Endothelial cell (in vitro differentiated cells): ENCODE data around the gene CHI3L1. TPM values are rescaled to one million over a fixed set of nuclear protein-coding genes. Genes with fewer than 3 reads are reported as not detected.

ENCODE experiments used
- DNase-seq: peaks from one replicate; pipeline ENCODE4 v3.0.0; 2021; ENCODE audit warnings: low spot score
- H3K27ac Mint-ChIP-seq: one replicate; pipeline ENCODE4 v1.8.0; 2021; ENCODE audit warnings: mixed read lengths, inconsistent platforms; ENCODE audit not compliant: unreplicated experiment
- H3K27me3 Mint-ChIP-seq: one replicate; pipeline ENCODE4 v1.8.0; 2021; ENCODE audit warnings: mild to moderate bottlenecking, moderate library complexity, mixed read lengths, inconsistent platforms; ENCODE audit not compliant: unreplicated experiment
- H3K36me3 Mint-ChIP-seq: one replicate; pipeline ENCODE4 v1.8.0; 2021; ENCODE audit warnings: mild to moderate bottlenecking, low read depth, mixed read lengths, inconsistent platforms; ENCODE audit not compliant: unreplicated experiment
- H3K4me1 Mint-ChIP-seq: one replicate; pipeline ENCODE4 v1.8.0; 2021; ENCODE audit warnings: mild to moderate bottlenecking, mixed read lengths, inconsistent platforms; ENCODE audit not compliant: unreplicated experiment
- H3K4me3 Mint-ChIP-seq: one replicate; pipeline ENCODE4 v1.8.0; 2021; ENCODE audit warnings: mild to moderate bottlenecking, mixed read lengths, inconsistent platforms; ENCODE audit not compliant: unreplicated experiment
- H3K9me3 Mint-ChIP-seq: one replicate; pipeline ENCODE4 v1.8.0; 2021; ENCODE audit warnings: mixed read lengths, inconsistent platforms; ENCODE audit not compliant: unreplicated experiment
- CTCF ChIP-seq: fragments of 200-600 bp; sonication (generic); IDR thresholded peaks from one replicate; pipeline ENCODE4 v1.5.0; 2021; ENCODE audit warnings: antibody characterized with exemption; ENCODE audit not compliant: unreplicated experiment
- total RNA-seq: library from RNA; stranded (reverse); fragmentation: NEBNext Ultra II Directional; extraction: Animal tissue kit (Norgen Biotek cat#: 25700); gene quantifications from one replicate; pipeline ENCODE4 v1.2.1, GENCODE V29; 2021; ENCODE audit not compliant: unreplicated experiment

The CHI3L1 gene
- total RNA-seq, 1 donor from 2014 or later, result 0.21 TPM

DNA sequence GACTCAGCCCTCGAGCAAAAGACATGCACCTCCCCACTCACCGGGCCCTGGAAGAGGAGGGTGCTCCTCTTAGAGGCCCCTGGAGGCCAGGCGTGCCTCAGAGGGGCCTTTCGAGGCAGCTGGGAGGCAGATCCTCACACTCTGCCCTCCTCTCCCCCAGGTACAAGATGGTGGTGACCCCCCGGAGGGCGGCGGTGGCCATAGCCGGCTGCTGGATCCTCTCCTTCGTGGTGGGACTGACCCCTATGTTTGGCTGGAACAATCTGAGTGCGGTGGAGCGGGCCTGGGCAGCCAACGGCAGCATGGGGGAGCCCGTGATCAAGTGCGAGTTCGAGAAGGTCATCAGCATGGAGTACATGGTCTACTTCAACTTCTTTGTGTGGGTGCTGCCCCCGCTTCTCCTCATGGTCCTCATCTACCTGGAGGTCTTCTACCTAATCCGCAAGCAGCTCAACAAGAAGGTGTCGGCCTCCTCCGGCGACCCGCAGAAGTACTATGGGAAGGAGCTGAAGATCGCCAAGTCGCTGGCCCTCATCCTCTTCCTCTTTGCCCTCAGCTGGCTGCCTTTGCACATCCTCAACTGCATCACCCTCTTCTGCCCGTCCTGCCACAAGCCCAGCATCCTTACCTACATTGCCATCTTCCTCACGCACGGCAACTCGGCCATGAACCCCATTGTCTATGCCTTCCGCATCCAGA is 21.3 kb downstream of the CHI3L1 start:
- peaks cover 2% of the 10 kb centered on the region for H3K4me1 Mint-ChIP-seq
- TF ChIP-seq CTCF, result no peak
- peaks cover 36% of the 10 kb centered on the region for H3K36me3 Mint-ChIP-seq
- DNase-seq, result no peak
- no peak overlapping the region for H3K27ac Mint-ChIP-seq
- H3K27me3 Mint-ChIP-seq, result peaks cover 20% of the 10 kb centered on the region
- H3K9me3 Mint-ChIP-seq, result no peaks in the 10 kb centered on the region
- H3K4me3 Mint-ChIP-seq, result no peak overlapping the region

GRCh38 chr1:203163891-203164635 is 22.4 kb downstream of the CHI3L1 start:
- Mint-ChIP-seq H3K9me3 (no peaks in the 10 kb centered on the region), H3K4me3 (peak overlapping the region; percentile 49), H3K4me1 (peaks cover 2% of the 10 kb centered on the region), H3K27ac (peak overlapping the region; percentile 79), H3K27me3 (peaks cover 14% of the 10 kb centered on the region), H3K36me3 (peaks cover 38% of the 10 kb centered on the region)
- no peak for DNase-seq
- no peak for TF ChIP-seq CTCF

DNA sequence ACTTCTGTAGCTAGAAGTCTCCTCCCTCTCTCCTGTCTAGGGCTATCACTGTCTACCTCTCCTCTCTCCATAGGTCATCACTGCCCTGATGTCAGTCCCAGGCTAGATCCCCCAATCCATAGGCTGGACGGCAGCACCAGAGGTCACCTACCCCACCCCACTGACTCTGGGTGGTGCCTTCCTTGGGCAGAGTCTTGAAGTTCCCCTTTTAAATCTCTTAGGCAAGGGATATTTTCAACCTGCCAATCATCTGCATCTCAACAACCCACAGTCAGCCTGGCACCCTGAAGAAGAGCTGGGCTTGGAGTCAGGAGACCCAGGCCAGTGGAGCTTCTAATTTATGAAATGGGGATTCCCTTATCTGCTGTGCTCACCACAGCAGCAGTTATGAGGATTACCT is 24.1 kb downstream of the CHI3L1 start:
- Mint-ChIP-seq H3K9me3 (no peaks in the 10 kb centered on the region), H3K4me3 (no peak overlapping the region), H3K27ac (no peak overlapping the region), H3K4me1 (peaks cover 2% of the 10 kb centered on the region), H3K36me3 (peaks cover 49% of the 10 kb centered on the region), H3K27me3 (peaks cover 14% of the 10 kb centered on the region)
- no peak for TF ChIP-seq CTCF
- no peak for DNase-seq

- H3K4me3 Mint-ChIP-seq, result no peak overlapping the region
- H3K9me3 Mint-ChIP-seq, result no peaks in the 10 kb centered on the region
- no peak overlapping the region for H3K27ac Mint-ChIP-seq
- H3K27me3 Mint-ChIP-seq, result peaks cover 11% of the 10 kb centered on the region
- DNase-seq, result no peak
- no peak for TF ChIP-seq CTCF
- peaks cover 54% of the 10 kb centered on the region for H3K36me3 Mint-ChIP-seq
- H3K4me1 Mint-ChIP-seq, result peaks cover 2% of the 10 kb centered on the region
Observed at GRCh38 chr1:203161703-203162102, 24.8 kb downstream of the CHI3L1 start.

- H3K36me3 Mint-ChIP-seq, result peaks cover 54% of the 10 kb centered on the region
- H3K27ac Mint-ChIP-seq, result no peak overlapping the region
- H3K9me3 Mint-ChIP-seq, result no peaks in the 10 kb centered on the region
- peaks cover 10% of the 10 kb centered on the region for H3K27me3 Mint-ChIP-seq
- H3K4me1 Mint-ChIP-seq, result peaks cover 7% of the 10 kb centered on the region
- no peak for DNase-seq
- TF ChIP-seq CTCF, result no peak
- no peak overlapping the region for H3K4me3 Mint-ChIP-seq
Observed at GRCh38 chr1:203161175-203161574, 25.3 kb downstream of the CHI3L1 start.
